PC-9 (cell line): Measurements from ENCODE around the gene GNG13. TPM values are rescaled to one million over a fixed set of nuclear protein-coding genes. Genes with fewer than 3 reads are reported as not detected.

Experiments used
- BruUV-seq: library from RNA; stranded (reverse); fragments of 400-500 nt; replicated peaks from 2 replicates; lab custom pipeline; 2021; lab: Mats Ljungman, UMichigan
- CTCF ChIA-PET: fragments of 300-600 bp; sonication (Branson Sonifier 250); formaldehyde crosslinking; loops from one replicate; lab custom pipeline; 2022; ENCODE audit warnings: antibody characterized with exemption; lab: Charles Lee
- POLR2A ChIA-PET: fragments of 300-600 bp; sonication (Branson Sonifier 250); formaldehyde crosslinking; loops from one replicate; lab custom pipeline; 2022; ENCODE audit warnings: antibody characterized with exemption; ENCODE audit not compliant: unreplicated experiment; lab: Charles Lee
- DNase-seq, 2 experiments: peaks; one replicate each; pipeline versions ENCODE4 v3.0.0 to v3.0.0-alpha.2; 2015 to 2022; ENCODE audit warnings: mixed read lengths in 1 of 2
- H2AFZ ChIP-seq: fragments of 200-600 bp; sonication (generic); 2 replicates; pipeline ENCODE4 v1.8.1; 2017; ENCODE audit warnings: antibody characterized with exemption
- H3F3A ChIP-seq: fragments of 200-600 bp; sonication (generic); 2 replicates; pipeline ENCODE4 v1.8.1; 2017; ENCODE audit warnings: antibody characterized with exemption, mild to moderate bottlenecking, low read depth; ENCODE audit not compliant: insufficient read depth
- H3K27ac ChIP-seq: fragments of 200-600 bp; sonication (generic); 2 replicates; pipeline ENCODE4 v1.6.1; 2016; ENCODE audit warnings: mixed run types
- H3K27me3 ChIP-seq: fragments of 200-600 bp; sonication (generic); 2 replicates; pipeline ENCODE4 v1.6.1; 2016; ENCODE audit warnings: low read depth, mixed run types; ENCODE audit not compliant: insufficient read depth
- H3K36me3 ChIP-seq: fragments of 200-600 bp; sonication (generic); 2 replicates; pipeline ENCODE4 v1.6.1; 2016; ENCODE audit warnings: low read depth, mixed run types
- H3K4me1 ChIP-seq: fragments of 200-600 bp; sonication (generic); replicated peaks from 2 replicates; pipeline ENCODE4 v1.6.1; 2016; ENCODE audit warnings: mixed run types; ENCODE audit not compliant: insufficient read depth
- H3K4me2 ChIP-seq: fragments of 200-600 bp; sonication (generic); 2 replicates; pipeline ENCODE4 v1.6.1; 2017; ENCODE audit warnings: mixed run types
- H3K4me3 ChIP-seq: fragments of 200-600 bp; sonication (generic); 2 replicates; pipeline ENCODE4 v1.6.1; 2016; ENCODE audit warnings: mixed run types
- H3K79me2 ChIP-seq: fragments of 200-600 bp; sonication (generic); 2 replicates; pipeline ENCODE4 v1.6.1; 2017; ENCODE audit warnings: low read depth, mixed run types
- H3K9me2 ChIP-seq: fragments of 200-600 bp; sonication (generic); 2 replicates; pipeline ENCODE4 v1.8.1; 2017; ENCODE audit warnings: mild to moderate bottlenecking; ENCODE audit not compliant: insufficient read depth
- H3K9me3 ChIP-seq: fragments of 200-600 bp; sonication (generic); 2 replicates; pipeline ENCODE4 v1.8.1; 2016; ENCODE audit warnings: low read depth; ENCODE audit not compliant: insufficient read depth
- H4K20me1 ChIP-seq: fragments of 200-600 bp; sonication (generic); 2 replicates; pipeline ENCODE4 v1.8.1; 2017; ENCODE audit not compliant: insufficient read depth
- CTCF ChIP-seq: fragments of 200-600 bp; sonication (generic); conservative IDR thresholded peaks from 2 replicates; pipeline ENCODE4 v1.6.1; 2017; ENCODE audit warnings: mixed run types, antibody characterized with exemption, mild to moderate bottlenecking, moderate library complexity
- EZH2 ChIP-seq: fragments of 200-600 bp; sonication (generic); IDR thresholded peaks from 2 replicates; pipeline ENCODE4 v1.8.0; 2017; ENCODE audit warnings: antibody characterized with exemption, low read depth
- intact Hi-C: fragments of 100-400 bp; cut with micrococcal nuclease; formaldehyde crosslinking; loops from one replicate; pipeline ENCODE4 v1.10.0; 2022; ENCODE audit not compliant: unreplicated experiment
- total RNA-seq: library from RNA; stranded (reverse); gene quantifications from 2 replicates; pipeline ENCODE4 v1.2.3, GENCODE V29; 2021

The GNG13 gene
- total RNA-seq, 1 experiment from 2014 or later: not detected

GRCh38 chr16:797686-798085 is 2.8 kb downstream of the GNG13 start:
- Histone ChIP-seq H3K4me2 (no peak overlapping the region), H3K27ac (no peak overlapping the region), H3K27me3 (peaks cover 25% of the 10 kb centered on the region), H3K9me3 (no peaks in the 10 kb centered on the region), H3K4me3 (no peak overlapping the region), H2AFZ (no peak overlapping the region), H3K4me1 (peaks cover 14% of the 10 kb centered on the region), H4K20me1 (peaks cover 17% of the 10 kb centered on the region), H3F3A (peaks cover 14% of the 10 kb centered on the region), H3K9me2 (no peaks in the 10 kb centered on the region), H3K36me3 (no peaks in the 10 kb centered on the region), H3K79me2 (no peaks in the 10 kb centered on the region)
- no TSS peak for BruUV-seq
- intact Hi-C loops: no loop called here
- TF ChIP-seq CTCF (no peak), EZH2 (no peak)
- CTCF ChIA-PET: no interaction called here
- POLR2A ChIA-PET: no interaction called here
- DNase-seq: no peak

GRCh38 chr16:797120-797420 is 3.5 kb downstream of the GNG13 start:
- ChIA-PET CTCF (no interaction called here), POLR2A (no interaction called here)
- peaks cover 14% of the 10 kb centered on the region for H3K4me1 ChIP-seq
- peak in 1 of 2 experiments; percentile 49 for DNase-seq
- no peak overlapping the region for H3K4me3 ChIP-seq
- H3F3A ChIP-seq: peaks cover 14% of the 10 kb centered on the region
- peaks cover 17% of the 10 kb centered on the region for H4K20me1 ChIP-seq
- no peaks in the 10 kb centered on the region for H3K36me3 ChIP-seq
- intact Hi-C loops: no loop called here
- H3K9me3 ChIP-seq: no peaks in the 10 kb centered on the region
- H3K9me2 ChIP-seq: no peaks in the 10 kb centered on the region
- no peak for TF ChIP-seq EZH2
- H3K4me2 ChIP-seq: no peak overlapping the region
- H3K27me3 ChIP-seq: peaks cover 19% of the 10 kb centered on the region
- H2AFZ ChIP-seq: no peak overlapping the region
- H3K27ac ChIP-seq: no peak overlapping the region
- BruUV-seq: no TSS peak
- no peaks in the 10 kb centered on the region for H3K79me2 ChIP-seq

GRCh38 chr16:796296-797119 is 4.0 kb downstream of the GNG13 start:
- H3K9me2 ChIP-seq: no peaks in the 10 kb centered on the region
- ChIA-PET CTCF (interaction anchor here (1.0 kb wide), 1 partner anchor 13 kb away, joined by 3 read pairs; no protein-coding TSS in a partner anchor), POLR2A (interaction anchor here (0.7 to 1.0 kb wide), 3 partner anchors 8 to 70 kb away, joined by 3 to 6 read pairs (median 3); partner anchors contain the start of gene CCDC78)
- H3F3A ChIP-seq: peaks cover 14% of the 10 kb centered on the region
- no peaks in the 10 kb centered on the region for H3K36me3 ChIP-seq
- no peaks in the 10 kb centered on the region for H3K9me3 ChIP-seq
- peaks cover 14% of the 10 kb centered on the region for H3K4me1 ChIP-seq
- intact Hi-C loops: no loop called here
- no peak overlapping the region for H3K4me3 ChIP-seq
- no peak for DNase-seq
- H4K20me1 ChIP-seq: peaks cover 17% of the 10 kb centered on the region
- peaks cover 15% of the 10 kb centered on the region for H3K27me3 ChIP-seq
- H3K27ac ChIP-seq: no peak overlapping the region
- H3K4me2 ChIP-seq: peak overlapping the region; percentile 68
- H3K79me2 ChIP-seq: no peaks in the 10 kb centered on the region
- TF ChIP-seq EZH2 (no peak), CTCF (no peak; the same call in 1 of the 2 replicates)
- BruUV-seq: no TSS peak
- no peak overlapping the region for H2AFZ ChIP-seq
